ENCODE data around the gene KRT71. TPM values are rescaled to one million over a fixed set of nuclear protein-coding genes. Genes with fewer than 3 reads are reported as not detected.

Gene KRT71
- total and polyA plus RNA-seq, 2 donors from 2014 or later = not detected

- Histone ChIP-seq H3K4me3 (ENCODE audit: low read length in 3 of 3) (no peak overlapping the region), H3K9me3 (ENCODE audit: control insufficient read depth in 2 of 3, insufficient read depth in 1 of 3, low read length in 3 of 3) (no peaks in the 10 kb centered on the region), H3K4me1 (ENCODE audit: control insufficient read depth in 2 of 3, insufficient read depth in 2 of 3, low read depth in 1 of 3, low read length in 3 of 3) (no peaks in the 10 kb centered on the region), H3K9ac (ENCODE audit: low read length in 3 of 3) (no peak overlapping the region), H3K36me3 (ENCODE audit: control insufficient read depth in 2 of 3, insufficient read depth in 3 of 3, low read length in 3 of 3) (no peaks in the 10 kb centered on the region), H3K27me3 (ENCODE audit: control insufficient read depth, insufficient read depth, low read length) (no peaks in the 10 kb centered on the region), H3K27ac (ENCODE audit: low read depth in 2 of 2, low read length in 2 of 2) (no peak overlapping the region)
- peak in 1 of 5 donors; percentile 12 for DNase-seq
- intact Hi-C loops (cut with DNase I) = loop anchor here (5.0 kb wide), 1 partner anchor 295 kb away; no protein-coding TSS in a partner anchor
- FAIRE-seq = no peak
- TF ChIP-seq, protein P1, sequence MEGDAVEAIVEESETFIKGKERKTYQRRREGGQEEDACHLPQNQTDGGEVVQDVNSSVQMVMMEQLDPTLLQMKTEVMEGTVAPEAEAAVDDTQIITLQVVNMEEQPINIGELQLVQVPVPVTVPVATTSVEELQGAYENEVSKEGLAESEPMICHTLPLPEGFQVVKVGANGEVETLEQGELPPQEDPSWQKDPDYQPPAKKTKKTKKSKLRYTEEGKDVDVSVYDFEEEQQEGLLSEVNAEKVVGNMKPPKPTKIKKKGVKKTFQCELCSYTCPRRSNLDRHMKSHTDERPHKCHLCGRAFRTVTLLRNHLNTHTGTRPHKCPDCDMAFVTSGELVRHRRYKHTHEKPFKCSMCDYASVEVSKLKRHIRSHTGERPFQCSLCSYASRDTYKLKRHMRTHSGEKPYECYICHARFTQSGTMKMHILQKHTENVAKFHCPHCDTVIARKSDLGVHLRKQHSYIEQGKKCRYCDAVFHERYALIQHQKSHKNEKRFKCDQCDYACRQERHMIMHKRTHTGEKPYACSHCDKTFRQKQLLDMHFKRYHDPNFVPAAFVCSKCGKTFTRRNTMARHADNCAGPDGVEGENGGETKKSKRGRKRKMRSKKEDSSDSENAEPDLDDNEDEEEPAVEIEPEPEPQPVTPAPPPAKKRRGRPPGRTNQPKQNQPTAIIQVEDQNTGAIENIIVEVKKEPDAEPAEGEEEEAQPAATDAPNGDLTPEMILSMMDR (IDR thresholded peaks at IDR 0.05; ENCODE audit: borderline replicate concordance, extremely low read depth, insufficient read depth) = no peak
Observed at GRCh38 chr12:52582486-52582885, 29.5 kb upstream of the KRT71 start.

DNA sequence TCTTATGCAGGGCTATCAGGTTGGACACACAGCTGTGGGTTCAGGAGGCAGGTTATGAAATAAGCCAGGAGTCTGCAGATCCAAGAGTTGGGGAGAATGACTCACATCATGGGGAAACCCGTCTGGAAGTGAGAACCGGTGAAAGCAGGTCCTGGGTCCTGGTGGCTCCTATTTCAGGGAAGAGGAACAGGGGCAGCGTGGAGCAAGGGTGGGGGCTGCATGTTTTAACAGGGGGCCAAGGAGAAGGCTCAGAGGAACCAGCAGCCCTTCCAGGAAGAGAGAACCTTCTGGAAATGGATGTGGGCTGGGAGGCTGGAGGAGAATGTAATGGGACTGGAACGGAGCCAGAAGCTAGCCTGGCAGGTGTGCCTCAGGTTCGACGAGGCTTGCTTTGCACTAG is 28.5 kb upstream of the KRT71 start:
- FAIRE-seq (no peak), DNase-seq (peak in 1 of 5 donors; percentile 78)
- intact Hi-C loops (cut with DNase I) = loop anchor here (5.0 kb wide), 1 partner anchor 296 kb away; no protein-coding TSS in a partner anchor
- Histone ChIP-seq H3K27ac (ENCODE audit: low read depth in 2 of 2, low read length in 2 of 2) (no peak overlapping the region), H3K27me3 (ENCODE audit: control insufficient read depth, insufficient read depth, low read length) (no peaks in the 10 kb centered on the region), H3K4me3 (ENCODE audit: low read length in 3 of 3) (no peak overlapping the region), H3K9ac (ENCODE audit: low read length in 3 of 3) (no peak overlapping the region), H3K36me3 (ENCODE audit: control insufficient read depth in 2 of 3, insufficient read depth in 3 of 3, low read length in 3 of 3) (no peaks in the 10 kb centered on the region), H3K9me3 (ENCODE audit: control insufficient read depth in 2 of 3, insufficient read depth in 1 of 3, low read length in 3 of 3) (no peaks in the 10 kb centered on the region), H3K4me1 (ENCODE audit: control insufficient read depth in 2 of 3, insufficient read depth in 2 of 3, low read depth in 1 of 3, low read length in 3 of 3) (no peaks in the 10 kb centered on the region)
- TF ChIP-seq, protein P1 (IDR thresholded peaks at IDR 0.05; ENCODE audit: borderline replicate concordance, extremely low read depth, insufficient read depth) = no peak

DNA sequence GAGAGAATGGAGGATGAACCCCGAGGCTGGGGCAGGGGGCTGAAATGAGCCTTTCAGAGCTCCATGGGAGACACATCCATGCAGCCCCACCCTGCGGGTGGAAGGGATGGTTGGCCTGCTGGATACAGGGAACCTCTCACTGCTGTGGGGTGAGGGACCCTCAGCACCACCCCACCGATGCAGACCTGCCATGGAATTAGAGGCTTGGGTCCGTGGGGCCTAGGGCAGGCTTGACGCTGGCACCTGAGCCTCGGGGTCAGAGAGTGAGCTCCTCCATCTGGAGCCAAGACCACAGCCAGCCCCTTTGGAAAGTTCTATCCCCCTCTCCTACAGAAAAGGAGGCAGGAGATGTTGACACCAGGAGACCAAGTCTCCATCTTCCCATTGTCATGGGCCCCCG is 28.1 kb upstream of the KRT71 start:
- no peaks in the 10 kb centered on the region for H3K36me3 ChIP-seq (ENCODE audit: control insufficient read depth in 2 of 3, insufficient read depth in 3 of 3, low read length in 3 of 3)
- FAIRE-seq = no peak
- no peak for DNase-seq
- H3K27me3 ChIP-seq (ENCODE audit: control insufficient read depth, insufficient read depth, low read length) = no peaks in the 10 kb centered on the region
- no peak overlapping the region for H3K4me3 ChIP-seq (ENCODE audit: low read length in 3 of 3)
- no peak overlapping the region for H3K27ac ChIP-seq (ENCODE audit: low read depth in 2 of 2, low read length in 2 of 2)
- TF ChIP-seq, protein P1 (IDR thresholded peaks at IDR 0.05; ENCODE audit: borderline replicate concordance, extremely low read depth, insufficient read depth) = no peak
- no peaks in the 10 kb centered on the region for H3K4me1 ChIP-seq (ENCODE audit: control insufficient read depth in 2 of 3, insufficient read depth in 2 of 3, low read depth in 1 of 3, low read length in 3 of 3)
- no peak overlapping the region for H3K9ac ChIP-seq (ENCODE audit: low read length in 3 of 3)
- no peaks in the 10 kb centered on the region for H3K9me3 ChIP-seq (ENCODE audit: control insufficient read depth in 2 of 3, insufficient read depth in 1 of 3, low read length in 3 of 3)
- intact Hi-C loops (cut with DNase I) = loop anchor here (5.0 kb wide), 1 partner anchor 296 kb away; no protein-coding TSS in a partner anchor

DNA sequence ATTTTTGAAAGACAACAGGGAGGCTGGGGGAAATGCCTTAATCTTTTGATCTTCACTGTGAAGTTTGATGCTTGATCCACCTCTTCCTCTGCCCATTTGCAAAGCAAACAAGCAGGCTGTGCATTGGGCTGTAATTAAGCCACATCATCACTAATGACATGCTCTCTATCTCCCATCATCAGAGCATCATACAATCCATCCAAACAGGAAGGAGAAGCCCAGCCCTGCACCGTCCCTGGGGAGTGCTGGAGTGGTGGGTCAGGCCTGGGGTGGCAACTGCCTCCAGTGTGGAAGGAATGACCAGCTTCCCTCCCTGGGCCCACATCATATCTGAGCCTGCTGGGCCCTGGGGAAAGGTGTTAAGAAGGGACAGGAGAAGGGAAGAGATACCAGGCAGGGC is 27.6 kb upstream of the KRT71 start:
- Histone ChIP-seq H3K4me1 (ENCODE audit: control insufficient read depth in 2 of 3, insufficient read depth in 2 of 3, low read depth in 1 of 3, low read length in 3 of 3) (no peaks in the 10 kb centered on the region), H3K4me3 (ENCODE audit: low read length in 3 of 3) (no peak overlapping the region), H3K36me3 (ENCODE audit: control insufficient read depth in 2 of 3, insufficient read depth in 3 of 3, low read length in 3 of 3) (no peaks in the 10 kb centered on the region), H3K27me3 (ENCODE audit: control insufficient read depth, insufficient read depth, low read length) (no peaks in the 10 kb centered on the region), H3K9ac (ENCODE audit: low read length in 3 of 3) (no peak overlapping the region), H3K27ac (ENCODE audit: low read depth in 2 of 2, low read length in 2 of 2) (no peak overlapping the region), H3K9me3 (ENCODE audit: control insufficient read depth in 2 of 3, insufficient read depth in 1 of 3, low read length in 3 of 3) (no peaks in the 10 kb centered on the region)
- peak in 1 of 5 donors; percentile 2 for DNase-seq
- FAIRE-seq = no peak
- intact Hi-C loops (cut with DNase I) = loop anchor here (5.0 kb wide), 1 partner anchor 297 kb away; no protein-coding TSS in a partner anchor
- TF ChIP-seq, protein P1 (IDR thresholded peaks at IDR 0.05; ENCODE audit: borderline replicate concordance, extremely low read depth, insufficient read depth) = no peak
